Sigmoid colon (tissue), 7 donors: ENCODE measurements around the gene EPHA2. TPM values are rescaled to one million over a fixed set of nuclear protein-coding genes. Genes with fewer than 3 reads are reported as not detected.

Source experiments
- DNase-seq: peaks from one replicate; pipeline ENCODE4 v3.0.0-alpha.2; 2019
- H3K27ac ChIP-seq, 4 donors: fragments of 200-600 bp; sonication (generic); one replicate each; pipeline ENCODE4 v1.5.1; 2016 to 2019; ENCODE audit warnings: mild to moderate bottlenecking in 1 of 4
- H3K27me3 ChIP-seq, 3 donors: fragments of 200-600 bp; sonication (generic); one replicate each; pipeline ENCODE4 v1.5.1; 2019; ENCODE audit warnings: mild to moderate bottlenecking in 1 of 3
- H3K36me3 ChIP-seq, 4 donors: fragments of 200-600 bp; sonication (generic); one replicate each; pipeline ENCODE4 v1.5.1; 2016 to 2019
- H3K4me1 ChIP-seq, 4 donors: fragments of 200-600 bp; sonication (generic); one replicate each; pipeline ENCODE4 v1.5.1; 2017 to 2019
- H3K4me3 ChIP-seq, 4 donors: fragments of 200-600 bp; sonication (generic); one replicate each; pipeline ENCODE4 v1.5.1; 2017 to 2019; ENCODE audit warnings: mild to moderate bottlenecking in 2 of 4, moderate library complexity in 1 of 4
- H3K9me3 ChIP-seq, 4 donors: fragments of 200-600 bp in 3 of 4; sonication (generic) in 3 of 4; one replicate each; pipeline versions ENCODE4 v1.5.1 to v1.6.1; 2013 to 2019
- CTCF ChIP-seq, 4 experiments: fragments of 450-650 bp in 3 of 4; fragments of 200-600 bp in 1 of 4; IDR thresholded peaks; one replicate each; pipeline ENCODE4 v1.5.1; 2016 to 2019; ENCODE audit warnings: antibody characterized with exemption in 4 of 4, mild to moderate bottlenecking in 3 of 4, moderate library complexity in 2 of 4
- EP300 ChIP-seq, 4 donors: sonication (generic); formaldehyde crosslinking; IDR thresholded peaks; one replicate each; pipeline ENCODE4 v1.6.1; 2017; ENCODE audit warnings: antibody characterized with exemption in 4 of 4
- POLR2A ChIP-seq, 2 donors: fragments of 450-650 bp; IDR thresholded peaks; one replicate each; pipeline ENCODE4 v1.6.1; 2016; ENCODE audit warnings: antibody characterized with exemption in 2 of 2, mild to moderate bottlenecking in 2 of 2, moderate library complexity in 2 of 2
- POLR2AphosphoS5 ChIP-seq, 4 donors: sonication (generic); formaldehyde crosslinking; IDR thresholded peaks; one replicate each; pipeline ENCODE4 v1.6.1; 2017; ENCODE audit warnings: antibody characterized with exemption in 4 of 4
- WGBS, 2 donors: extraction: QIAGEN DNeasy Blood & Tissue Kit; methylation state at CpG; one replicate each; pipeline ENCODE4 v1.1.7; 2013; 5-methylcytosine and 5-hydroxymethylcytosine counted together
- intact Hi-C: fragments of 100-400 bp; cut with DNase I; formaldehyde crosslinking; loops from one replicate; pipeline ENCODE4 v1.15.1; 2023
- polyA plus RNA-seq, 3 donors: library from polyadenylated mRNA; stranded (reverse); fragments of 200-250 nt; gene quantifications; one replicate each; pipeline ENCODE4 v1.2.3, GENCODE V29; 2013
- total RNA-seq, 4 donors: library from RNA; depleted of rRNA; stranded (reverse); fragments of >200 nt; gene quantifications; one replicate each; pipeline ENCODE4 v1.1.0, GENCODE V29; 2016
- donor health status: healthy with polysubstance abuse.
- donor health status: Bipolar disorder and iron deficiency.
- donor health status: healthy.

Gene EPHA2
- total and polyA plus RNA-seq, 7 donors: 3.3 to 24.7 (median 6.0) TPM

- H3K36me3 ChIP-seq: peaks cover 0 to 6% (median 3%) of the 10 kb centered on the region in 4 donors
- H3K27me3 ChIP-seq: no peaks in the 10 kb centered on the region
- 94 to 97% methylated on average over 5 of the region's 5 CpGs for WGBS, 2 donors
- TF ChIP-seq POLR2AphosphoS5 (IDR thresholded peaks at IDR 0.05) (no peak), POLR2A (IDR thresholded peaks at IDR 0.05) (no peak), CTCF (IDR thresholded peaks at IDR 0.05) (no peak), EP300 (IDR thresholded peaks at IDR 0.05) (no peak)
- no peak overlapping the region for H3K4me3 ChIP-seq
- DNase-seq: no peak
- intact Hi-C loops: no loop called here
- peak overlapping the region in 2 of 4 donors; percentile 70 to 85 for H3K27ac ChIP-seq
- H3K9me3 ChIP-seq: no peaks in the 10 kb centered on the region
- H3K4me1 ChIP-seq: peaks cover 0 to 57% (median 54%) of the 10 kb centered on the region in 4 donors
Observed at GRCh38 chr1:16142383-16142995, 13.4 kb downstream of the EPHA2 start.

GRCh38 chr1:16141573-16142336 is 14.1 kb downstream of the EPHA2 start:
- intact Hi-C loops: no loop called here
- no peak for DNase-seq
- Histone ChIP-seq H3K4me1 (peaks cover 0 to 52% (median 47%) of the 10 kb centered on the region in 4 donors), H3K27me3 (no peaks in the 10 kb centered on the region), H3K27ac (peak overlapping the region; percentile 46 to 85 (median 65)), H3K9me3 (no peaks in the 10 kb centered on the region), H3K36me3 (peaks cover 0 to 12% (median 4%) of the 10 kb centered on the region in 4 donors), H3K4me3 (no peak overlapping the region)
- WGBS, 2 donors: 45 to 85% methylated on average over 16 of the region's 16 CpGs
- TF ChIP-seq POLR2A (IDR thresholded peaks at IDR 0.05) (no peak), POLR2AphosphoS5 (IDR thresholded peaks at IDR 0.05) (peak in 1 of 4 donors; percentile 41), EP300 (IDR thresholded peaks at IDR 0.05) (no peak), CTCF (IDR thresholded peaks at IDR 0.05) (no peak)

GRCh38 chr1:16140068-16140596 is 15.7 kb downstream of the EPHA2 start:
- H3K27ac ChIP-seq: peak overlapping the region in 2 of 4 donors; percentile 70 to 85
- H3K4me3 ChIP-seq: no peak overlapping the region
- H3K36me3 ChIP-seq: peaks cover 0 to 19% (median 4%) of the 10 kb centered on the region in 4 donors
- no peaks in the 10 kb centered on the region for H3K27me3 ChIP-seq
- DNase-seq: no peak
- H3K4me1 ChIP-seq: peaks cover 0 to 36% (median 31%) of the 10 kb centered on the region in 4 donors
- TF ChIP-seq CTCF (IDR thresholded peaks at IDR 0.05) (no peak), EP300 (IDR thresholded peaks at IDR 0.05) (no peak), POLR2AphosphoS5 (IDR thresholded peaks at IDR 0.05) (no peak), POLR2A (IDR thresholded peaks at IDR 0.05) (no peak)
- no peaks in the 10 kb centered on the region for H3K9me3 ChIP-seq
- intact Hi-C loops: no loop called here
- 92 to 95% methylated on average over 7 of the region's 7 CpGs for WGBS, 2 donors

GRCh38 chr1:16139473-16139962 is 16.4 kb downstream of the EPHA2 start:
- peaks cover 0 to 30% (median 25%) of the 10 kb centered on the region in 4 donors for H3K4me1 ChIP-seq
- H3K4me3 ChIP-seq: no peak overlapping the region
- H3K9me3 ChIP-seq: no peaks in the 10 kb centered on the region
- H3K36me3 ChIP-seq: peaks cover 0 to 26% (median 6%) of the 10 kb centered on the region in 4 donors
- TF ChIP-seq POLR2AphosphoS5 (IDR thresholded peaks at IDR 0.05) (no peak), POLR2A (IDR thresholded peaks at IDR 0.05) (no peak), CTCF (IDR thresholded peaks at IDR 0.05) (no peak), EP300 (IDR thresholded peaks at IDR 0.05) (no peak)
- intact Hi-C loops: no loop called here
- peak overlapping the region in 1 of 4 donors; percentile 40 for H3K27ac ChIP-seq
- WGBS, 2 donors: 85 to 88% methylated on average over 3 of the region's 3 CpGs
- DNase-seq: no peak
- no peaks in the 10 kb centered on the region for H3K27me3 ChIP-seq
